CD4-positive, alpha-beta T cell treated with Interleukin-4 for 1 hour (primary cell): ENCODE measurements around the gene POFUT2.

ENCODE experiments used
- DNase-seq, 2 donors: peaks; one replicate each; pipeline ENCODE4 v3.0.0-alpha.2; 2020 to 2022

Gene POFUT2

DNA sequence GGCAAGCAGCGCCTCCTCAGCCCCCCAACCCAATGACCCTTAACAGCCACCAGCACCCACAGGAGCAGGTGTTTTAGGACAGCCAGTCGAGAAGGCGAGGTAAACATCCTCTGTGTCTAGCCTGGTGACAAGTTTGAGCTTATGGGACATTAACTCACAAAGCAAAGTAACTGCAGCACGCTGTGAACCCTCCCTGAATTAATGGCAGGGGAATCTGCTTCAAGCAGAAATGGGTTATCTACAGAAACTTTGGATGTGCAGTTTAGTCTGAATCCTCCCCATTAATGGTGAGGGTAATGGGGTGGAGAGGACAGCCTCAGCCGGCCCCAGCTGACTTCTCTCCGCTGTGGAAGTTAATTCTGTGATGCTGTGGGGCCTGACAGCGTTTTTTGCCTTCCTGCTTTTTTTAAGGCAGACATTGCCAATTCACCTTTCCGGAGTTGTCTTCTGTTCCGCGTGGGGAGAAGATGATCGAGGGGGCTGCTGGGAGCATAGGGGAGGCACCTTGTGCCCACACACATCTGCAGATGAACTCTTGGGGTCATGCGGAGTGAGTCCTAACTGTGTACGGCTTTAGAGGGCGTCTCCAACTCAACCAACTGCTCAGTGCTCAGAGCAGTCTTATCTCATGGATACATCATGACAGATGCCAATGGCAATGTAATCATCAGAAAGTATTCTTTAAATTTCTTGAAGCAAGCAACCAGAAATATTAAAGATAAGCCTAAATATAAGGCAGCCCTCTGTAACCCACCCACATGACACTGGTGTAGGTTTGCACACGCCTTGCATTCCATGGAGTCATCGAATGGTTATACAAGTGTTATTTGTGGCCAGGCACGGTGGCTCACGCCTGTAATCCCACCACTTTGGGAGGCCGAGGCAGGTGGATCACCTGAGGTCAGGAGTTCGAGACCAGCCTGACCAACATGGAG lies 41.0 kb downstream of the POFUT2 start:
- no peak for DNase-seq

DNA sequence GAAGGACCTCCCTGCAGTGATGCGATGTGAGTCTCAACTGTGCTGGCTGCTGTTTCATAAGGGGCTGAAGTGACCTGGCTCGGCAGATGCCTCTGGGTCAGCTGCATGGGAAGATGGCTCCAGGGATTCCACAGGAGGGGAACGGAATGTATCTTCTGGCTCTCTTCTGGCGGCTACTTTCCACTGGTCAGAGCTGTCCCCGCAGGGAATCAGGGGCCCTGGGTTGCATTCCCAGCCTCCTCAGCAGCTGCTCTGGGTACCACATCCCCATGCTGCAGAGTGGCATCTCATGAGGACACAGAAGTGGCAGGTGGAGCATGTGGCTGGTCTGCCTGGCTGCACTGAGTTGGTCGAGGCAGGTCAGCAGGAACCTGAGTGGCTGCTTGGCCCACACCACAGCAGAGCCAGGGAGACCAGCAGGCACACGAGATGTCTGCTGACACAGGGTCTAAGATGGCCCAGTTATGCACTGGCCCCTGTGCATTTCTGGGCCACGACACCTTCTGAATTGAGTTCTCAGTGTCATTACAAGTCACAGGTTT lies 42.8 kb downstream of the POFUT2 start:
- DNase-seq, result no peak

DNA sequence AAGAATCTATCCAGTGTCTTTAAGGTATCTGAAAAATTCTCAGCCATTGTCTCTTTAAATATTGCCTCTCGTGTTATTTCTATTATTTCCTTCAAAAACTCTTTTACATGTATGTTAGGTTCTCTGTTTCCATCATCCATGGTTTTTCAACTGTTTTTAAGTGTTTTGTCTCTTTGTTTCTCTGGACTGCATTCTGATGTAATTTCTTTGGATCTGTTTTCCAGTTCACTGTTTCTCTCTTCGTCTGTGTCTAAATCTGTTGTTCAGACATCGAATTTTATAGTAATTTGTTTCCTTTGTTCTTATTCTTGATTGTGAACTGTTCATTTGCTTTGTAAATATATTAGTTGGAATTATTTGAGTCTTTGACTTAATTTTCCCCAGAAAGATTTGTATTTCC lies 44.1 kb downstream of the POFUT2 start:
- DNase-seq, result no peak

DNA sequence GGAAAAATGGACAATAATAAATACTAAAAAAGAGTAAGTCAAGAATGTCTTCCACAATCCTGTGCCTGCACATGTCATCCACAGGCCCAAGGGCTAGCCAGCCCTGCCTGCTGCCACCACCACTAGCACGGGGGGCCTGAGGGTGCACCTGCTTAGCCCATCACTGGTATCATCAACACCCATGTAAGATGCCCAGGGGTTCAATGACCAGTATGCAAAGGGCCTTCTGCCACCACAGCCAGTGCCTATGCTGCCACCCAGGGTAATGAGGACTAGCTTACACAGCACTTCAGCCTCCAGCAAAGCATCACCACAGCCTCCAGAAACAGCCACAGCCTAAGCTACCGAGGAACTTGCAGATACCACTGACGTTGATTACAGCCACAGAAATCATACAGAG lies 46.3 kb downstream of the POFUT2 start:
- DNase-seq, result no peak

DNA sequence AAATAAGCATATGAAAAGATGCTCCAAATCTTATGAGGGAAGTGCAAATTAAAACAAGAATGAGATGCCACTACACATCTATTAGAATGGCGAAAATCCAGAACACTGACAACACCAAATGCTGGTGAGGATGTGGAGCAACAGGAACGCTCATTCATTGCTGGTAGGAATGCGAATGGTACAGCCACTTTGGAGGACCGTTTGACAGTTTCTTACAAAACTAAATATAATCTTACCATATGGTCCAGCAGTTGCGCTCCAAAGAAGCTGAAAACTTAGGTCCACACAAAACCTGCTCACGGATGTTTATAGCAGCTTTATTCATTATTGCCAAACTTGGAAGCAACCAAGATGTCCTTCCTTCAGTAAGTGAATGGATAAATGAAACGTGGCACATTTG lies 50.3 kb downstream of the POFUT2 start:
- DNase-seq, result no peak

DNA sequence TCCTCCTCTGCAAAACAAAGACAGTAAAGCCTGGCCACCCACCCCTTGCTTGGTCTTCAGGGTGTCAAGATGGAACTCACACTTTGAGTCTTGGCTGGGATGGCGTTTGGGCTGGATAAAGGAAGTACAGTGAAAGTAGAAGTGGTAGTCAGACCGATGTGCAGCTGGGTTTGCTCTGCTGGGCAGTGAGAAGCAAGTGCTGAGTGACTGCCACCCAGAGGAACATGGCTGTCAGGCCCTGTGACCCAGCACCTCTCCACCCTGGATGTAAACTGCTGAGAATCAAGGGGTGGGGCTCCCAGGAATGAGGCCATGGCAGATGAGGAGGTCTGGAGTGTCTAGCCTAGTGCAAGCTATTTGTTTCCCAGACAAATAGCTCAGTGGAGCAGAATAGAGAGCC lies 51.2 kb downstream of the POFUT2 start:
- DNase-seq, result peak in 1 of 2 donors; percentile 29

DNA sequence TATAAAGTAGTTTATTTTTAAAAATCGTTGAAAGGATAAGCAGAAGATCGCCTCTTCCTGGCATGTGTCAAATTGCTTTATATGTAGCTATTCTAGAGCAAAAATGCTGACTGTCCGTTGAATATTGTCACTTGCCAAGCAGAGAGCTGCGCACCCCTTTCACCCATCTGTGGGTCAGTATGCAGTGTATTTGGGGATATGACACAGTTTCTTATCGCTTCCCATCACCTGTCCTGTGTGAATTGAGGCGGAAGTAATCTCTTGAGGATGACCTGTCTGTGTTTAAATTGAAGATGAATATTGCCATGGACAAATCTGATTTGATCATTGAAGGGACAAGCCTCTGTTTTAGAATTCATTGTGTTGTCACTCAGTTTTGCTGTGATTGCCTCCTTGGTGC lies 52.2 kb downstream of the POFUT2 start:
- DNase-seq, result no peak

DNA sequence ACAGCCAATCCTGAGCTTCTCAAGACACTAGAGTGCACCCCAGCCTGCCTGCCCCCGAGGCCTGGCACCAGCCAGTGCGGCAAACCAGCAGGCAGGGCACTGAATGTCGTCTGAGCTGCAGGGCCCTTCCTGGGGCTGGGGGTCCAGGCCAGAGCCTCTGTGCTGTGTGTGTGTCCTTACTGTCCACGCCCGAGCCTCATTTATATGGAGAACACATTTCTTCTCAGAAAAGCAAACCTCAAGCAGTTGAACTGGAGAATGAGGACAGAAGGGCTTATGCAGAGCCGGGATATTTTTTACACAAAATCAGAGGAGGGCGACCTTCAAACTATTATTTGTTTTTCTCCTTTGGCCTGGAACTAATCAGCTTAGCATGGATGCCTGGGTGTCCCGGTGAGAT lies 52.7 kb downstream of the POFUT2 start:
- DNase-seq, result no peak

DNA sequence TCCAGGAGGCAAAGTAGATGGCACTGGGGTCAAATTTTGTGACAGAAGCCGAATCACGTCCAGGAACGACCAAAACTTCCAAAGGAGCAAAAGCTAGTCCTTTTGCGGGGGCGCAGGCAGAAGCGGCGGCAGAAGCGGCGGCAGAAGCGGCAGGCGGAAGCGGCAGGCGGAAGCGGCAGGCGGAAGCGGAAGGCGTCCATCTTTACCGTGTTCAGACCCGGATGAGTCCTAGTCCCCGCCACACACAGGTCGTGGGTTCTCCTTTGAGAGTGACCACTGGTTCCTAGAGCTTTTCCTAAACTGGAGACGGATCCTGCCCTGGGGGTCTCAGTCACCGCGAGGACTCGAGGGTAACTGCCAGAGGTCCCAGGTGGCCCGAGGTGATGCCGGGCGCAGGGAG lies 53.6 kb downstream of the POFUT2 start:
- DNase-seq, result no peak

DNA sequence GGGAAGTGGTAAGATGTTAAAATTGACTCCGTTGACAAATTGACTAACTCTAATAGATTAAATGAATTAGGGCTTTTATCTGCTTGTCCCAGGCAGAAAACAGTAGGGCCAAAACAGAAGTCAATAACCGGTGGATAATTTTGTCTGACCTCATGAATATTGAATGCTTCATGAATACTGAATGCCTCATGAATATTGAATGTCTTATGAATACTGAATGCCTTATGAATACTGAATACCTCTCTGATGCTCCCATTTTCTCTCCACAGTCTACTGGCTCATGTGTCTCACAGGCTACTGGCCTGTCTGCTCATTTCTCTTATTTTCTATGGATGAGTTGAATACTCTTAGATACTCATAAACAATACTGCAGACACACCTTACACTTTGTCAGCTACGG lies 56.0 kb downstream of the POFUT2 start:
- DNase-seq, result no peak

DNA sequence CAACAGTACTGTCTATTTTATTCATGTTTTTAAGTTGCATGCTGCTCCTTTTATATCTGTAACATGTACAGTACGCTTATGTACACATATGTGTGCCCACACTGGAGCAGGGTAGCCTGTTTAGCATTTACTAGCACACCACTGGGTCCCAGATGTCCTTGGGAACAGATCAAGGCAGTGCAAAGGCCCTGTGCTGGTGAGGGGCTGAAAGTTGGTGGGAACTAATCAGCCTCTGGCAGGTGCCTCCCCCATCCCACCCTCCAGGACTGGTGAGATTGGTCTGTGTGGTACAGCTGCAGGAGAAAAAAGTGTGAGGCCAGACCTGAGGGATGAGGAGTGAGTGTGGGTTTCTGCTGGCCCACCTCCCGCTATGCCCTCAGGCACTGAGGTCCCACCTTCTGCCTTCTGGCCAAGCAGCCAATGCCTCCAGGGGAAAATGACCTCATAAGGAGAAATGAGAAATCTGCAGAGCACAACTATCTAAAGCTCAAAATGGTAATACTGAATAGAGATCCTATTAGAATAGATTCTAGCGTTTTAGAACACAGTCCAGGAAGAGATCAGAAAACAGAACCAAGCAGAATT lies 58.9 kb downstream of the POFUT2 start:
- DNase-seq, result no peak

DNA sequence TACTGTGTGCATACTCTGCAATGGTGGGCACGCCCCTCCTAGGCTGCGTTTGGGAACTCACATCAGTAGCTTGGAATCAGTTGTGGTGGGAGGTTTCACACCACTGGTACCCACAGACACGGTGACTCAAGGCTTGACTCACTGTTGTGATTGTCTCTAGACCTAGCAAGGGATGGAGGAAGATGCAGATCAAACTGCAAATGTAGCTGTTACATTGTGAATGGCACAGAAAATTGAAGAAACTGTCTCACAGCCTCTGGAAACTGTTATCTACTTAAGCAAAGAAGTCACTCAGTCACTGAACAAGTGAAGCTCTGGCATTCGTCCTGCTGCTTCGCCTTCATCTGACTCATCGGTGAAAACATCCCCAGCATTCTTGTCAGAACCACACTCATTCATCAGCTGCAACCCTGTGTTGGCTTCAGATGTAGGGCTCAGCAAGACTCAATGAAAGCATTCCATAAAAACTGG lies 59.5 kb downstream of the POFUT2 start:
- DNase-seq, result peak; percentile 60 to 76

DNA sequence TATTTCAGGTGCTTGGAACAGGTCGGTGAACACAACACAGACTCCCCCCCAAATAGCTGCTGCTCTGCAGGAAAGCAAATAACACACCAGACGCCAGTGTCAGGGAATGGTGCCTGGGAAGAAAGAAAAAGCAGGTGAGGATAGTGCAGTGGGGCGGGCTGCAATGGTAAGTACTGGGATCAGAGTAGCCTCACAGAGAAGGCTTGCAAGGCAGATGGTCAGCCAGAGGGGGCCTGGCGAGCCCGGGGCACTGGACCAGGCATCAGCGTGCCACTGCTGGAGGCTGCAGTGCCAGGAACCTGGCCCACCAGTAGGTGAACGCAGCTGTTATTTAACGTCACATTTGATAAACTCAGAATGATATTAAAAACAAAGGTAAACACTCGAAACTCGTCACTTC lies 60.0 kb downstream of the POFUT2 start:
- no peak for DNase-seq

DNA sequence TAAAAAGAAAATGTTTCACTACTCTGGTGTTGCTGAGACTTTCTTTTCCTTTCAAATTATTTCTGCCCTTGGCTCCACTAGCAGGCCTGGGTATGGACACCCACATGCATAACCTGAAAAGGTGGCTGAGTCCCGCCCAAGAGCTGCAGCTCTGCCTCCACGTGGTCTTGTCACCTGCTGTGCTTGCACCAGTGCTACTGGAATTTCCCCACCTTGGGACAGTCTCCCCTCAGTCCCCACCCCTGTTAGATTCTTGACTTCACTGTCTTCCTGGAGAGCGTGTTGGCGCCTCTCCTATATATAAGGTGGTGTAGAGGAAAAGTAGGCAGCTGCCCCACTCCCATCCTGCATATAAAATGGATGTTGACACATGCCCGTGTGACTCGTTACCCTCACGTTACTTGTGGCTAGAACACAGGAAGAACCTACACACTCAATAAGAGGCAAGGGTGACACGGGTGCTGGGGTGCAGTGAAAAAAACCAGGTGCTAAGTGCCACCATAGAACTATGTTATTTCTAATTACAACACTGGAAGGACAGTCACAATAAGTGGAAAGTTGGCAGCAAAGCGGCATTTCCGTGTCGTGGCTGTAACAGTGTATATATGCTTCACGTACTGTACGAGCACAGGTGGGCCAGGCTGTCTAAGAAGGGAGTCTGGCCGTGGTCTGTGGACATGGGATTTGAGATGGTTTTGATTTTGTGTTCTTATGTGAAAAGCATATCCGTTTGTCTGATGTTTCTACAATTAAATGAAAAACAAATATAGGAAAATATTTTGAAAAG lies 61.0 kb downstream of the POFUT2 start:
- DNase-seq, result peak; percentile 18 to 55

DNA sequence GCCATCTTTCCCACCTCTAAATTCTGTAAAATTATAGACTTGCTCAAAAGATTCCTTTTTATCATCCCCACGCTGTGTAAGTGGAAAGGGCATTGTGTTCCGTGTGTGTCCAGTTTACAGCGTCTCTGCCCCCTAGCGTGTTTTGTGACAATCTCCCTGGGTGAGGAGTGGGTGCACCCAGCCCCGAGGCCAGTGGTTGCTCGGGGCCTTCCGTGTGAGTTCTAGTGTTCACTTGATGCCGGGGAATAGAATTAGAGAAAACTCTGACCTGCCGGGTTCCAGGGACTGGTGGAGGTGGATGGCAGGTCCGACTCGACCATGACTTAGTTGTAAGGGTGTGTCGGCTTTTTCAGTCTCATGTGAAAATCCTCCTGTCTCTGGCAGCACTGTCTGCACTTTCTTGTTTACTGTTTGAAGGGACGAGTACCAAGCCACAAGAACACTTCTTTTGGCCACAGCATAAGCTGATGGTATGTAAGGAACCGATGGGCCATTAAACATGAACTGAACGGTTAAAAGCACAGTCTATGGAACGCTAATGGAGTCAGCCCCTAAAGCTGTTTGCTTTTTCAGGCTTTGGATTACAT lies 61.9 kb downstream of the POFUT2 start:
- no peak for DNase-seq

DNA sequence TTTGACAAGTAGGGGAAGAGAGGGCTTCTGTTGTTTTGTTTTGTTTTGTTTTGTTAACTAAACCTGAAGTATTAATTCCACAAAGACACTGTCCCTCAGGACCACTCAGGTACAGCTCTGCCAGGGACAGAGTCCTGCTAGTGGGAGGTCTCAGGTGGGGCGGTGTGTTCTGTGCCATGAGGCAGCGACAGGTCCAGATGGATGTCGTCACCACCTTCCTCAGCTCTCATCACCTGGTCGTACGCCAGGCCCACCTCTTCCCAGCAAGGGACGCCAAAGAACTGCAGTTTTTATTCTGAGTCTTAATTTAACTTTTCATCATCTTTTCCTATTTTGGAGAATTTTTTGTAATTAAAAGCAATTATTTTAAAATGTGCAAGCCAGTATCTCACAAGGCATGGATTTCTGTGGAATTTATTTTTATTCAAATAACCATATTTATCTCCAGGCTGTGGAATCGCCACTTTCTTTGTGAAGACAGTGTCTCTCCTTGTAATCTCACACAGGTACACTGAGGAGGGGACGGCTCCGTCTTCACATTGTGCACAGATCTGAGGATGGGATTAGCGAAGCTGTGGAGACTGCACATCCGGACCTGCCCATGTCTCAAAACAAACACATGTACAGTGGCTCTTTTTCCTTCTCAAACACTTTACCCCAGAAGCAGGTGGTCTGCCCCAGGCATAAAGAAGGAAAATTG lies 62.5 kb downstream of the POFUT2 start:
- DNase-seq, result no peak

DNA sequence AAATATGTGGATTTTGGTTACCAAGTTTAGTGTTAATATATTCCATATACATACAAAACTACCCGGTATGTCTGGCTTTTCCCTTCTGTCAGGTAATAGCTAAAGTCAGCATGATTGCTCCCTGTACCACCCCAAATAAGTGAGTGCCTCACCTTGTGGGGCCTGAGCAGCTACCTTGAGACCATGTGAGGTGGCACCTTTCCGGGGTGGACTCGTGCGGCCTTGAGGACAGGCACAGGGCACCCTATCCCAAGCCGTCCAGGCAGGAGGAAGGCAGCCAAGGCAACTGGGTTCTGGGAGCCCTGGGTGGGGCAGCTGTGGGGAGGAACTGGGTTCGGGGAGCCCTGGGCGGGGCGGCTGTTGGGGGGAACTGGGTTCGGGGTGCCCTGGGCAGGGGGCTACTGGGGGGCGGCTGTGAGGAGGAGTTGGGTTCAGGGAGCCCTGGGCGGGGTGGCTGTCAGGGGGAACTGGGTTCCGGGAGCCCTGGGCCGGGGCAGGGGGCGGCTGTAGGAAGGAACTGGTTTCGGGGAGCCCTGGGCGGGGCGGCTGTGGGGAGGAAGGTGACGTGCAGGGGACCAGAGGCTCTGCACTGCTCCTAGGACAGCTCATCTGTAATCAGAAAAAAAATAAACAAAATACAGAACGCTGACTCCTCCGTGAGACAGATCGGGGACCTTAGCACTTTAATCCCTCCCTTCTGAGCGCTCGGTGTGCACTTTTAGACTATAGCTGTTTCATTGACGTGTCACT lies 63.3 kb downstream of the POFUT2 start:
- peak; percentile 66 to 76 for DNase-seq

DNA sequence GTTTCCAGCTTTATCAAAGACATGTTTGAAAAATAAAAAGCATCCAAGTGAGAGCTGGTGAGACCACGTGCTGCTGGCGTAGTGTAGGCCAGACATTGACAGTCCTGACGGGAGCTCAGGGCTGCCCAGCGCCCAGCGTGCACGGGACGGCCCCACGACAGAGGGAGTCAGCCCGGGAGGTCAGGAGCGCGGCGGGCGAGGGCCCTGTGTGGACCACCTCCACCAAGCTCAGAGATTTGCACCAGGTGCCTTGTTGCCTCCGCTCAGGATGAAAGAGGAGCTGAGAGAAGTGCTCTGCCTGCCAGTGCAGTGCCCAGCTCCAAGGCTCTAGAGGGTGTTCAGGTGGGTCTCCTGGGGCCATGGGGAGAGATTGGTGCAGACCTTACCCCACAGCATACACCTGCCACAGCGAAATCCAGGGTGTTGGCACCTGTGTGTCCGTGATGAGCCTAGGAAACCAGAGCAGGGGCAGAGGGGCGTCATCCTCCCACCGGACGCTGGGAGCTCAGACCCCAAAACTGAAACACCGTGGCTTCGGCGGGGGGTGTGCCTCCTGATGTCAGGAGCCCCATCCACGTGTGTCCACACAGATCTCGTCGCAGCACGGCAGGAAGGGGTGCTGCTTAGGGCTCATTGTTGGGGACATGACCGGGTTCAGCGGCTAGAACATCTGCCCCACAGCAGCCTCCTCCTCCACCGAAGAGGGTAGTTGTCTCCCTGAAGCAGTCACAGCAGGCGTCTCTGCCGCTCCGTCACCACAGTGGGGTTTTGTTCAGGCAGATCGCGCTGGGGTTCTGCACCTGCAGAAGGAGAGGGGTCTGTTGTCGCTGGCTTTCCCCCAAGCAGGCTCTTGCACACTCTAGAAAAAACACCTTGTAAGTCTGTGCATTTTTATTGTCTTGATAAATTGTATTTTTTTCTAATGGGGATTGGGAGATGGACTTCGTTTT lies 64.2 kb downstream of the POFUT2 start:
- DNase-seq, result peak in 1 of 2 donors; percentile 23

DNA sequence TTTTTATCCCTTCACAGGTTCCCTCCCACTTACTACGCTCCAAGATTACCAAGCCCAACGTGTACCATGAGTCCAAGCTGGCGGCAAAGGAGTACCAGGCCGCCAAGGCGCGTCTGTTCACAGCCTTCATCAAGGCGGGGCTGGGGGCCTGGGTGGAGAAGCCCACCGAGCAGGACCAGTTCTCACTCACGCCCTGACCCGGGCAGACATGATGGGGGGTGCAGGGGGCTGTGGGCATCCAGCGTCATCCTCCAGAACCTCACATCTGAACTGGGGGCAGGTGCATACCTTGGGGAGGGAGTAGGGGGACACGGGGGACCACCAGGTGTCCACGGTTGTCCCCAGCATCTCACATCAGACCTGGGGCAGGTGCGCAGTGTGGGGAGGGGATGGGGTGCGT lies 65.7 kb downstream of the POFUT2 start:
- DNase-seq, result no peak
